NB4 (cell line): ENCODE results near the gene TEPSIN.
A peak's percentile ranks its signal among the peaks of the same experiment; 100 is the strongest.

Source experiments
- DNase-seq: peaks from one replicate; pipeline ENCODE4 v3.0.0; 2010; ENCODE audit warnings: low read depth
- H3K4me3 ChIP-seq: one replicate; pipeline ENCODE4 v1.5.1; 2011; ENCODE audit warnings: mild to moderate bottlenecking, low read depth, low read length, moderate library complexity
- CTCF ChIP-seq: IDR thresholded peaks from one replicate; pipeline ENCODE4 v1.5.1; 2012; ENCODE audit warnings: low read depth, low read length
- MYC ChIP-seq: IDR thresholded peaks from 2 replicates; pipeline ENCODE4 v1.6.1; 2011; ENCODE audit warnings: low read depth, low read length
- POLR2A ChIP-seq: IDR thresholded peaks from 2 replicates; pipeline ENCODE4 v1.6.1; 2011; ENCODE audit warnings: mild to moderate bottlenecking; ENCODE audit not compliant: insufficient read length; ENCODE audit errors: extremely low read depth
- TF ChIP-seq, protein P1 (sequence below): IDR thresholded peaks from 2 replicates; pipeline ENCODE4 v1.6.1; 2011; ENCODE audit warnings: low read depth, low read length

Gene TEPSIN

GRCh38 chr17:81285179-81285878 is 46.5 kb upstream of the TEPSIN start:
- DNase-seq: peak; percentile 92
- peak overlapping the region; percentile 54 for H3K4me3 ChIP-seq
- TF ChIP-seq, protein P1, sequence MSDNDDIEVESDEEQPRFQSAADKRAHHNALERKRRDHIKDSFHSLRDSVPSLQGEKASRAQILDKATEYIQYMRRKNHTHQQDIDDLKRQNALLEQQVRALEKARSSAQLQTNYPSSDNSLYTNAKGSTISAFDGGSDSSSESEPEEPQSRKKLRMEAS: peak; percentile 93
- peak; percentile 20 for TF ChIP-seq POLR2A
- TF ChIP-seq CTCF: peak; percentile 2
- TF ChIP-seq MYC: peak; percentile 91

DNA sequence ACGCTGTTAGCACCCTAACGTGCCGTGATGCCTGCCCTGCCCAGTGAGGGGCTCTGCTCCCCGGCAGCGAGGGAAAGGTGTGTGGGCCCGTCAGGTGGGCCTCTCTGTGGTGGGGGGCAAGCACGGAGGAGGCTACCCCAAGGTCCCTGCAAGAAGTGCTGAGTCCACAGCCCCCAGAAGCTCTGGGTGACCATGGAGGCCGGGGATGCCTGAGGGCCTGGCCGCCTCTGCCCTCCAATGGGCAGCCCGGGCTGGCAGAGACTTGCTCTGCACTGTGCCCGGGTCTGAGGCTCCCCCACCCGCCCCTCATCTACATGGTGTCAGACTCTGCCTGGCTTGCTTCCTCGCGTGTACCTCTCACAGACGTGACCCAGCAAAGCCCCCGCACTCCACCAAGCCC is 44.0 kb upstream of the TEPSIN start:
- no peak overlapping the region for H3K4me3 ChIP-seq
- no peak for DNase-seq
- TF ChIP-seq POLR2A (no peak), MYC (no peak), CTCF (no peak)
- TF ChIP-seq, protein P1: no peak

DNA sequence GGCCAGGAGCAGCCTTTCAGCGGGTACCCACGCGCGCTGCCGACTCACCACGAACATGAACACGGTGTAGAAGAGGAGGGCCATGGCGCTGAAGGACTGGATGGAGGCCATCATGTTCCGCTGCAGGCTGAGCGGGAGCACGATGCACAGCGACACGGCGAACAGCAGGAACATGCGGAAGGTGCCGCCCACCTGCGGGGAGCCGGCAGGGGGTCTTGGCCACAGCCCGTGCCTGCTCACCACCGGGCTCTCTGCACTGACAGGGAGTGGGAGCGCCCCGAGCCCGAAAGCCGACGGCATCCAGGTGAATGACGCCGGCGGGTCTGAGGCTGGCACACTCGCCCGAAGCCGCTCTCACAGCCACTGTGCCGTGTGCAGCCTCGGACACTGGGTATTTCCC is 43.3 kb upstream of the TEPSIN start:
- TF ChIP-seq POLR2A (no peak), MYC (no peak), CTCF (no peak)
- TF ChIP-seq, protein P1: no peak
- no peak for DNase-seq
- H3K4me3 ChIP-seq: no peak overlapping the region

GRCh38 chr17:81280571-81280970 is 41.7 kb upstream of the TEPSIN start:
- no peak for TF ChIP-seq CTCF
- no peak overlapping the region for H3K4me3 ChIP-seq

GRCh38 chr17:81279278-81280275 is 40.7 kb upstream of the TEPSIN start:
- no peak overlapping the region for H3K4me3 ChIP-seq
- no peak for TF ChIP-seq POLR2A
- no peak for DNase-seq

More at GRCh38 chr17:81280571-81280970, 41.7 kb upstream of the TEPSIN start:
- no peak for DNase-seq

DNA sequence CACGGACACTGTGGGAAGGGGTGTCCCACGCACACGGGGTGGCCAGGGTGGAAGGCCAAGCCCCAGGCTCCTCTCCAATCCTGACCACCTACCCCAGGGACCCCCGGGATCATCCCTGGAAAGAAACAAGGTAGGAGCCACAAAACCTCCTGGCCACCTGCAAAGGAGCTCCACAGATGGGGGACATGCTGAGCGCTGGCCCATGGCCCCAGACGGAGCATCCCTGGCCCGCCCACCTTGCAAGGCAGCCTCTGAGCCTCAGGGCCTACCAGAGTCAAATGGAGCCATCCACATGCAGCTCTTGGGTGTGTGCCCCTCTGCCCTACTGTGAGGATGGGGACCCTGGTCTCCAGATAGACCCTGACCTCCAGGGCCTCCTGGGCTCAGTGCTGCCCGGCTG is 40.0 kb upstream of the TEPSIN start:
- H3K4me3 ChIP-seq: no peak overlapping the region
- TF ChIP-seq MYC (no peak), POLR2A (no peak), CTCF (no peak)
- TF ChIP-seq, protein P1: no peak
- DNase-seq: no peak
